GM19438 (cell line): Measurements from ENCODE around the gene GOLGA6L7.
"Not testable (repeated sequence)": the region's sequence is repeated elsewhere in the genome, so short reads cannot be mapped to it uniquely, and the experiment has no call there.

Experiments
- ATAC-seq: cut with Tn5 transposase; IDR thresholded peaks from one replicate; pipeline ENCODE4 v1.9.1; 2021; ENCODE audit warnings: low read depth; ENCODE audit not compliant: unreplicated experiment

Gene GOLGA6L7

GRCh38 chr15:28885128-28885629, 36.7 kb upstream of the GOLGA6L7 start:
- ATAC-seq, result no peak

- ATAC-seq, result no peak
These were observed 35.9 kb upstream of the GOLGA6L7 start for GRCh38 chr15:28884151-28884940.

- no peak for ATAC-seq
These were observed 33.2 kb upstream of the GOLGA6L7 start for GRCh38 chr15:28881600-28881999.

- ATAC-seq, result no peak
These were observed 32.7 kb upstream of the GOLGA6L7 start for GRCh38 chr15:28881170-28881569.

GRCh38 chr15:28880680-28881079, 32.2 kb upstream of the GOLGA6L7 start:
- no peak for ATAC-seq

GRCh38 chr15:28879551-28879950, 31.1 kb upstream of the GOLGA6L7 start:
- ATAC-seq, result no peak

- no peak for ATAC-seq
These were observed 29.8 kb upstream of the GOLGA6L7 start for GRCh38 chr15:28878209-28878608.

- ATAC-seq, result no peak
These were observed 28.4 kb upstream of the GOLGA6L7 start for GRCh38 chr15:28876845-28877185.

- no peak for ATAC-seq
These were observed 27.8 kb upstream of the GOLGA6L7 start for GRCh38 chr15:28876131-28876844.

GRCh38 chr15:28875461-28876000, 27.1 kb upstream of the GOLGA6L7 start:
- no peak for ATAC-seq

GRCh38 chr15:28873585-28874190, 25.2 kb upstream of the GOLGA6L7 start:
- ATAC-seq, result no peak

- no peak for ATAC-seq
These were observed 24.6 kb upstream of the GOLGA6L7 start for GRCh38 chr15:28873006-28873405.

GRCh38 chr15:28871168-28871567, 22.7 kb upstream of the GOLGA6L7 start:
- ATAC-seq, result no peak

GRCh38 chr15:28868744-28869345, 20.4 kb upstream of the GOLGA6L7 start:
- no peak for ATAC-seq

- not testable (repeated sequence) for ATAC-seq
These were observed 13.3 kb upstream of the GOLGA6L7 start for GRCh38 chr15:28861589-28862293.

GRCh38 chr15:28861031-28861534, 12.6 kb upstream of the GOLGA6L7 start:
- no peak for ATAC-seq

- not testable (repeated sequence) for ATAC-seq
These were observed 6.1 kb upstream of the GOLGA6L7 start for GRCh38 chr15:28854578-28854977.

- not testable (repeated sequence) for ATAC-seq
These were observed 5.2 kb upstream of the GOLGA6L7 start for GRCh38 chr15:28853654-28854053.

- not testable (repeated sequence) for ATAC-seq
These were observed 1.3 kb upstream of the GOLGA6L7 start for GRCh38 chr15:28849766-28850165.

- ATAC-seq, result not testable (repeated sequence)
These were observed 827 bp upstream of the GOLGA6L7 start for GRCh38 chr15:28849271-28849670.
